ENCODE measurements around the gene IFNAR1. TPM values are rescaled to one million over a fixed set of nuclear protein-coding genes. Genes with fewer than 3 reads are reported as not detected.

IFNAR1 gene
- polyA plus RNA-seq, 1 donor from 2014 or later, result 15.5 TPM

DNA sequence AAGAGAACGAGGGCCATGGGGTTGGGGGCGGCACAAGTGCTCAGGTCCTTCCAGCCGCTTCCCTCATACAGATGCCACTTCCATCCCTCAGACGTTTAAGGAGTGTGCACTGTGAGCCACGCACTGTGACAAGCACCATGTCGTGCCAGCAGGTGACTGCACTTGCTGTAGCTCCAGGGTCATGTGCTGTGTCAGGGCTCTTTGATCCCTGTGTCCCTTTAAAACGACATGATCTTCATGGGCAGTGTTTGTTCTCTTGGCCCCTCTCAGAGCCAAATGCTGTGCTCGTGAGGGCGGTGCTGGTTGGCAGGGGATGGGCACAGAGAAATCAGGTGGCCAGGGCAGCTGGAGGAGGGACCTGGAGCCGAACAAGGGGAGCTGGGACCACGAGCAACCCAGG lies 38.7 kb upstream of the IFNAR1 start:
- Histone ChIP-seq H3K27ac (ENCODE audit: low read length) (no peak overlapping the region), H3K4me2 (ENCODE audit: low read length) (no peak overlapping the region), H2AFZ (ENCODE audit: low read depth, low read length) (no peak overlapping the region)

DNA sequence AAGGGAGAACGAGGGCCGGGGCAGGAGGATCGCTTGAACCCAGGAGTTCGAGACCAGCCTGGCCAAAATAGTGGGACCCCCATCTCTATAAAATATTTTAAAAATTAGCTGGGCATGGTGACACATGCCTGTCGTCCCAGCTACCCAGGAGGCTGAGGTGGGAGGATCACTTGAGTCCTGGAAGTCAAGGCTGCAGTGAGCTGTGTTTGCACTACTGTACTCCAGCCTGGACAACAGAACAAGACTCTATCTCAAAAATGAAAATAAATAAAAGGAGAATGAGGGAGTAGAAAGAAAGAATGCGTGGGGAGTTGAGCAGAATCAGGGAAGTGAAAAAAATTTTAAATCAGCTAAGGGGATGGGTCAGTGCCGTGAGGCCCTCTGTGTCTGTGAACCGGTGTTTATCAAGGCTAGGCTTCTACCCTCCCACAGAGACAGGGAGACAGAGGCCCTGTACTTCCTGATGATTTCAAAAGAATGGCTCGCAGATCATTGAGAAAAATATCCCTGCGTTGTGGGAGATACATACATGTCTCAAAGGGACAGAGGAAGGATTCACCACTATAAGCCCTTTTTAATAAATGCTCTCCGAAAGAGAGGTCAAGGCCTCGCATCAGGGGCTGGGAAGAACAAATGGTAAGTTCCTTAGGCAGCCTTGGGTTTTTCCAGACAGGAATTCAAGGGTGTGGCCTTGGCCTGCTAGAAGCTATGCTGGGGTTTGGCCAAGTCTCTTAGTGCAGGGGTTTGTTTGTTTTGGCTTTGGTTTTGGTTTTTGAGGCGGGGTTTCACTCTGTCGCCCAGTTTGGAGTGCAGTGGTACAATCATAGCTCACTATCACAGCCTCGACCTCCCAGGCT lies 37.9 kb upstream of the IFNAR1 start:
- Histone ChIP-seq H3K79me2 (replicated peaks; ENCODE audit: insufficient read depth, low read length) (no peaks in the 10 kb centered on the region), H3K4me2 (ENCODE audit: low read length) (no peak overlapping the region), H3K9me2 (ENCODE audit: insufficient read depth, low read length) (no peaks in the 10 kb centered on the region), H3K4me3 (ENCODE audit: low read length) (no peak overlapping the region), H4K20me1 (ENCODE audit: insufficient read depth) (no peaks in the 10 kb centered on the region), H3K9ac (ENCODE audit: low read length) (no peak overlapping the region), H3K27ac (ENCODE audit: low read length) (no peak overlapping the region), H3F3A (ENCODE audit: insufficient read depth, low read length, poor library complexity, severe bottlenecking) (no peaks in the 10 kb centered on the region), H3K9me3 (ENCODE audit: low read length) (no peaks in the 10 kb centered on the region), H3K36me3 (ENCODE audit: insufficient read depth, low read length) (peaks cover 6% of the 10 kb centered on the region), H3K27me3 (ENCODE audit: insufficient read depth, low read depth, low read length) (no peaks in the 10 kb centered on the region), H2AFZ (ENCODE audit: low read depth, low read length) (no peak overlapping the region)
- TF ChIP-seq POLR2AphosphoS5 (IDR thresholded peaks at IDR 0.05), result no peak
- TF ChIP-seq EP300 (conservative IDR thresholded peaks at IDR 0.05; ENCODE audit: poor library complexity, severe bottlenecking), result no peak
- no peak for TF ChIP-seq EZH2 (IDR thresholded peaks at IDR 0.05; ENCODE audit: borderline replicate concordance, insufficient read depth, low read length, poor library complexity, severe bottlenecking)
- TF ChIP-seq RAD21 (conservative IDR thresholded peaks at IDR 0.05), result no peak
- no peak for TF ChIP-seq SMC3 (conservative IDR thresholded peaks at IDR 0.05; ENCODE audit: poor library complexity)
- TF ChIP-seq, protein P1, sequence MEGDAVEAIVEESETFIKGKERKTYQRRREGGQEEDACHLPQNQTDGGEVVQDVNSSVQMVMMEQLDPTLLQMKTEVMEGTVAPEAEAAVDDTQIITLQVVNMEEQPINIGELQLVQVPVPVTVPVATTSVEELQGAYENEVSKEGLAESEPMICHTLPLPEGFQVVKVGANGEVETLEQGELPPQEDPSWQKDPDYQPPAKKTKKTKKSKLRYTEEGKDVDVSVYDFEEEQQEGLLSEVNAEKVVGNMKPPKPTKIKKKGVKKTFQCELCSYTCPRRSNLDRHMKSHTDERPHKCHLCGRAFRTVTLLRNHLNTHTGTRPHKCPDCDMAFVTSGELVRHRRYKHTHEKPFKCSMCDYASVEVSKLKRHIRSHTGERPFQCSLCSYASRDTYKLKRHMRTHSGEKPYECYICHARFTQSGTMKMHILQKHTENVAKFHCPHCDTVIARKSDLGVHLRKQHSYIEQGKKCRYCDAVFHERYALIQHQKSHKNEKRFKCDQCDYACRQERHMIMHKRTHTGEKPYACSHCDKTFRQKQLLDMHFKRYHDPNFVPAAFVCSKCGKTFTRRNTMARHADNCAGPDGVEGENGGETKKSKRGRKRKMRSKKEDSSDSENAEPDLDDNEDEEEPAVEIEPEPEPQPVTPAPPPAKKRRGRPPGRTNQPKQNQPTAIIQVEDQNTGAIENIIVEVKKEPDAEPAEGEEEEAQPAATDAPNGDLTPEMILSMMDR (IDR thresholded peaks at IDR 0.05; ENCODE audit: poor library complexity, severe bottlenecking), result no peak
- TF ChIP-seq TAF1 (IDR thresholded peaks at IDR 0.05; ENCODE audit: low read depth), result no peak
- TF ChIP-seq, protein P2, sequence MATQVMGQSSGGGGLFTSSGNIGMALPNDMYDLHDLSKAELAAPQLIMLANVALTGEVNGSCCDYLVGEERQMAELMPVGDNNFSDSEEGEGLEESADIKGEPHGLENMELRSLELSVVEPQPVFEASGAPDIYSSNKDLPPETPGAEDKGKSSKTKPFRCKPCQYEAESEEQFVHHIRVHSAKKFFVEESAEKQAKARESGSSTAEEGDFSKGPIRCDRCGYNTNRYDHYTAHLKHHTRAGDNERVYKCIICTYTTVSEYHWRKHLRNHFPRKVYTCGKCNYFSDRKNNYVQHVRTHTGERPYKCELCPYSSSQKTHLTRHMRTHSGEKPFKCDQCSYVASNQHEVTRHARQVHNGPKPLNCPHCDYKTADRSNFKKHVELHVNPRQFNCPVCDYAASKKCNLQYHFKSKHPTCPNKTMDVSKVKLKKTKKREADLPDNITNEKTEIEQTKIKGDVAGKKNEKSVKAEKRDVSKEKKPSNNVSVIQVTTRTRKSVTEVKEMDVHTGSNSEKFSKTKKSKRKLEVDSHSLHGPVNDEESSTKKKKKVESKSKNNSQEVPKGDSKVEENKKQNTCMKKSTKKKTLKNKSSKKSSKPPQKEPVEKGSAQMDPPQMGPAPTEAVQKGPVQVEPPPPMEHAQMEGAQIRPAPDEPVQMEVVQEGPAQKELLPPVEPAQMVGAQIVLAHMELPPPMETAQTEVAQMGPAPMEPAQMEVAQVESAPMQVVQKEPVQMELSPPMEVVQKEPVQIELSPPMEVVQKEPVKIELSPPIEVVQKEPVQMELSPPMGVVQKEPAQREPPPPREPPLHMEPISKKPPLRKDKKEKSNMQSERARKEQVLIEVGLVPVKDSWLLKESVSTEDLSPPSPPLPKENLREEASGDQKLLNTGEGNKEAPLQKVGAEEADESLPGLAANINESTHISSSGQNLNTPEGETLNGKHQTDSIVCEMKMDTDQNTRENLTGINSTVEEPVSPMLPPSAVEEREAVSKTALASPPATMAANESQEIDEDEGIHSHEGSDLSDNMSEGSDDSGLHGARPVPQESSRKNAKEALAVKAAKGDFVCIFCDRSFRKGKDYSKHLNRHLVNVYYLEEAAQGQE (IDR thresholded peaks at IDR 0.05; ENCODE audit: borderline replicate concordance), result no peak

More for the DNA sequence above, 38.7 kb upstream of the IFNAR1 start:
- no peaks in the 10 kb centered on the region for H3K9me3 ChIP-seq (ENCODE audit: low read length)
- TF ChIP-seq EZH2 (IDR thresholded peaks at IDR 0.05; ENCODE audit: borderline replicate concordance, insufficient read depth, low read length, poor library complexity, severe bottlenecking) (no peak), SMC3 (conservative IDR thresholded peaks at IDR 0.05; ENCODE audit: poor library complexity) (no peak), RAD21 (conservative IDR thresholded peaks at IDR 0.05) (no peak), EP300 (conservative IDR thresholded peaks at IDR 0.05; ENCODE audit: poor library complexity, severe bottlenecking) (no peak), TAF1 (IDR thresholded peaks at IDR 0.05; ENCODE audit: low read depth) (no peak), MXI1 (conservative IDR thresholded peaks at IDR 0.05; ENCODE audit: poor library complexity, severe bottlenecking) (no peak), POLR2AphosphoS5 (IDR thresholded peaks at IDR 0.05) (no peak)
- TF ChIP-seq, protein P2 (IDR thresholded peaks at IDR 0.05; ENCODE audit: borderline replicate concordance), result no peak
- TF ChIP-seq, protein P1 (IDR thresholded peaks at IDR 0.05; ENCODE audit: poor library complexity, severe bottlenecking), result no peak
- H3K4me3 ChIP-seq (ENCODE audit: low read length), result no peak overlapping the region
- no peak overlapping the region for H3K9ac ChIP-seq (ENCODE audit: low read length)
- no peaks in the 10 kb centered on the region for H3K27me3 ChIP-seq (ENCODE audit: insufficient read depth, low read depth, low read length)
- no peaks in the 10 kb centered on the region for H3F3A ChIP-seq (ENCODE audit: insufficient read depth, low read length, poor library complexity, severe bottlenecking)
- no peaks in the 10 kb centered on the region for H4K20me1 ChIP-seq (ENCODE audit: insufficient read depth)
- H3K9me2 ChIP-seq (ENCODE audit: insufficient read depth, low read length), result no peaks in the 10 kb centered on the region
- H3K79me2 ChIP-seq (replicated peaks; ENCODE audit: insufficient read depth, low read length), result no peaks in the 10 kb centered on the region
- H3K36me3 ChIP-seq (ENCODE audit: insufficient read depth, low read length), result peaks cover 6% of the 10 kb centered on the region
